NCI-H2107 (cell line): ENCODE measurements around the gene ZNF556.

ENCODE experiments used
- DNase-seq: peaks from one replicate; lab custom pipeline; 2025; lab: John Stamatoyannopoulos, UW

Gene ZNF556

GRCh38 chr19:2905918-2906519 is 38.9 kb downstream of the ZNF556 start:
- no peak for DNase-seq

GRCh38 chr19:2906631-2907195 is 39.6 kb downstream of the ZNF556 start:
- DNase-seq, result no peak

GRCh38 chr19:2912306-2912705 is 45.2 kb downstream of the ZNF556 start:
- DNase-seq, result no peak

GRCh38 chr19:2917275-2918184 is 50.4 kb downstream of the ZNF556 start:
- DNase-seq, result no peak

- no peak for DNase-seq
Observed at GRCh38 chr19:2922987-2923386, 55.9 kb downstream of the ZNF556 start.

- DNase-seq, result no peak
Observed at GRCh38 chr19:2923510-2923909, 56.4 kb downstream of the ZNF556 start.

- DNase-seq, result no peak
Observed at GRCh38 chr19:2926341-2927031, 59.4 kb downstream of the ZNF556 start.

GRCh38 chr19:2927032-2927430 is 59.9 kb downstream of the ZNF556 start:
- DNase-seq, result no peak
